ENCODE results near the gene OBSCN.
"Not testable (repeated sequence)": the region's sequence is repeated elsewhere in the genome, so short reads cannot be mapped to it uniquely, and the experiment has no call there.

The OBSCN gene

DNA sequence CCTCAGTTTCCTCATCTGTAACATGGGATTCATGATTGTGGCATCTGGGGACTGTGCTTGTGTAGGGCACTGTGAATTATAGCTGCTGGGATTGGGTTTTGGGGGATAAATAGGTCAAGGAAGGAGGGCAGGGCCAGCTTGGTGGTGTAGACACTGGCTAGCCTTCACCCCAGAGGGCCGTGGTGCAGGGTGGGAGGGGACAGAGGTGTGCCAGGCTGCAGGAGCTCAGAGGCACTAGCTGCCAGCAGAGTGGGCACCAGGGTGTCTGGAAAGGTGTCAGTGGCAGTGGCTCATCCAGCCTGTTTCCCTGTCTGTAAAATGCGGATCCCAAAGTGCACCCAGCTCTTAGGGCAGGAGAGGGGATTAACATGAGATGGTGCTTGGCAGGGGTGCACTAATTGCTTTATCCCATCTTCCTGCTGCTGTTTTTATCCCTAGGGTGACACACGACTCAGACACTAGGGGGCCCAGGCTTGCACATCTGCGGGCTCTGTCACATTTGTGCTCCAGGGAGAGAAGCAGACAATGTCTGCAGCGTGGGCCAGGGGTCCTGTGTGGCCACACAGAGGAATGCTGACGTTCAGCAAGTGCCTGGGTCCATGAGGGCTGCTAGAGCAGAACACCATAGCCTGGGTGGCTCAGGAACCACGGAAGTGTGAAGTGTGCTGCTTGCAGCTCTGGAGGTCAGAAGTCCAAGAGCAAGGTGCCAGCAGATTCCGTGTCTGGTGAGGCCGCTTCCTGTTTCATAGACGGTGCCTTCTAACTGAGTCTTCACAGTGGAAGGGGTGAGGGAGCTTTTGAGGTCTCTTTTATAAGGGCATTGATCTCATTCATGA lies 19.3 kb downstream of the OBSCN start:
- DNase-seq (ENCODE audit: low read depth) = no peak

DNA sequence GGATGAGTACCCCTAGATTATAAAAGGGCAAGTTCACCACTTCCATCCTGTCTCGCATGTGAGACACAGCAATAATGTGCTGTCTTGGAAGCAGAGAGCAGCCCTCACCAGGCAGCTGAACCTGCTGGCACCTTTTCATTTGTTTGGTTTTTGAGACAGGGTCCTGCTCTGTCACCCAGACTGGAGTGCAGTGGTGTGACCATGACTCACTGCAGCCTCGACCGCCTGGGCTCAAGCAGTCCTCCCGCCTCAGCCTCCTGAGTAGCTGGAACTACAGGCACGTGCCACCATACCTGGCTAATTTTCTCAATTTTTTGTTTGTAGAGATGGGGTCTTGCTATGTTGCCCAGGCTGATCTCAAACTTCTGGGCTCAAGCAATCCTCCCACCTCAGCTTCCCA lies 20.3 kb downstream of the OBSCN start:
- DNase-seq (ENCODE audit: low read depth) = not testable (repeated sequence)

DNA sequence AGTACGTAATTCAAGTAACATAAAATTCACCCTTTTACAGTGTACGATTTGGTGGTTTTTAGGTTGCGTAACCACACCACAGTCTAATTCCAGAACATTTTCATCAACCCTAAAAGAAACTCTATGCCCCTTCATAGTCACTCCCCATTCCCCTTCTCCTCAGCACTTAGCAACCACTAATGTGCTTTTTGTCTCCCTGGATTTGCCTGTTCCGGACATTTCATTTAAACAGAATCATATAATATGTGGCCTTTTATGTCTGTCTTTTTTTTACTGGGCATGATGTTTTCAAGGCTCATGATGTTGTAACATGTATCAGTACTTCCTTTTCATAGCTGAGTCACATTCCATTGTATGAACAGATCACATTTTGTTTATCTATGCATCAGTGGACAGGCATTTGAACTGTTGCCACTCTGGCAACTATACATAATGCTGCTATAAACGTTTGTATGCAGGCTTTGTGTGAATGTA lies 20.8 kb downstream of the OBSCN start:
- no peak for DNase-seq (ENCODE audit: low read depth)

GRCh38 chr1:228231189-228231588 lies 23.3 kb downstream of the OBSCN start:
- no peak for DNase-seq (ENCODE audit: low read depth)

DNA sequence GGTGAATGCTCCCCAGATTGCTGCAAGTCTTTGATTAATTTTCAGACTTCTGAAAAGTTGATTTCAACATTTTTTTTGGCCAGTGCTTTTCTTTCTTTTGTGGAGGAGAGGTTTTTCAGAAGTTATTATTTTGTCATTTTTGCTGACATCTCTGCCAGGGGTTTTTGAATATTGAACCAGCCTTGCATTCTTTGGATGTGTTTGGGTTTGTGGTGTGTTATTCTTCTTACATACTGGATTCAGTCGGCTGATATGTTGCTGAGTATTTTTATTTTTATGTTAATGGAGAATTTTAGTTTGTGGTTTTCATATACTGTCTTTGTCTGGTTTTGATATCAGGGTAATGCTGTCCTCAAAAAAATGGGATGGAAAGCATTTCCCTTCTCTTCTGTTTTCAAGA lies 25.3 kb downstream of the OBSCN start:
- DNase-seq (ENCODE audit: low read depth) = no peak

DNA sequence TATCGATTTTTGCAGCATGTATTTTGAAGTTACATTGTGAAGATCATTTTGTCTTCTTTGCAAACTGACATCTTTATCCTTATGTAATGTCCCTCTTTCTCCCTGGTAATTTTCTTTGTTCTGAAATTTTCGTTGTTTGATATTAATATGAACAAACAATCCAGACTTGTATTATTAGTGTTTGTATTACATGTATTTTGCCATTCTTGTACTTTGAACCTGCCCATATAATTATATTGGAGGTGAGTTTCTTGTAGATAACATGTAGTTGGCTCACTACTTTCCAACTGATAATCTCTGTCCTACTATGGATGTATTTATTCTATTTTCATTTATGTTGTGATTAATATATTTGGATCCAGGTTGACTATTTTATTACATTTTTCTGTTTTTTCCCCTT lies 27.1 kb downstream of the OBSCN start:
- DNase-seq (ENCODE audit: low read depth) = no peak

DNA sequence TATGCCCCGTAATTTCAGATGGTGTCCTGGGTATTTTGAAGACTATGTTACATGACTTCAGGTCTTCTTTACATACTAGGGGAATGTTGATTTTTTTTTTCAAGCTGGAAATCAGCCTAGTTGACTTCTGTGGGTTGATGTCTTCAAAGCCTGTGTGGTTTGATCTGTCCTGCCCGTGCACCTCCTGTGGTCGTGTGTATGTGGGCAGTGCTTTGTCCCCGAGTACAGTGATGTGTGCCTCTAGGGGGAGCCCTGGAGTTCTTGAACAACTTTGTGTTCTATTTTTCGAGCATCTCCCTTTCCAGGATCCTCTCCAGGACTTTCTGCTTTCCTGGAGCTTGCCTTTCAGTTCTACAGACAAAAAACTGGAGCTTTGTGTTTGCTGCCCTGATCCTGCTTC lies 28.9 kb downstream of the OBSCN start:
- no peak for DNase-seq (ENCODE audit: low read depth)

- no peak for DNase-seq (ENCODE audit: low read depth)
These were observed 30.2 kb downstream of the OBSCN start for GRCh38 chr1:228238007-228238406.

GRCh38 chr1:228238461-228238860 lies 30.6 kb downstream of the OBSCN start:
- DNase-seq (ENCODE audit: low read depth) = no peak

DNA sequence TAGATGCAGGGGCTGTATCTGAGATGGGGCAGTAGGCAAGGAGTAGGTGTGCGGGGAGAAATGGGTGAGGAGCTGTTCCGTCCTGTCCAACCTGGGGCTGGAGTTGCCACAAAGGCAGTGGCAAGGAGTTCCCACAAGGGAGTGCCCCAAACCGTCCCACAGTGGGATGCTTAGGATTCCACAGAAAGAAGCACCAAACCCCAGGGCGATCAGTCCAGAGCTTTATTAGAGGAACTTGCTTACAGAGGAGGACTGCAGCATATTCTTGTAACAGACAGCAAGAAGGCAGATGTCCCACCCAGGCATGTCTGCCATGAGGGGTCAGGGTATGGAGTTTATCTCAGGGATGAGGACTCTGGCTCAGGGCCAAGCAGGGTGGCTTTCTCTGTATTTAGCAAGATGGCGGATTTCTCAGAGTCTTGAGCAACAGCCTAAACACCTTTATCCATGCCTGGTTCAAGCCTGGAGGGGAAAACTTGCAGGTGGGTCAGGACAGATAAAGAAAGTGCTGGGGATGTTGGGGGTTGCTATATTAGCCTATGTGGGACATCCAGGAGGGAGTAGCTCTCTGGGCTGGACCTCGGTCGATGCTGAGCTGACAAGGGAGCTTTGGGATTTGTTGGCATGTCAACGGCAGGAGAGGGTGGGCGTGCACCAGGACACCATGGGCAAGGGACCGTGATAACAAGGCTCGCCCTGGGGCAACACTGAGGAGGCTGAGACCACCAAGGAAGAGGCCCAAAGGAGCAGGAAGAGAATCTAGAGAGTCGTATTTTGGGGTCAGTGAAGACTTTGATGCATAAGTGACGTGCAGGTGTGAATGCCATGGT lies 32.8 kb downstream of the OBSCN start:
- DNase-seq (ENCODE audit: low read depth) = no peak

GRCh38 chr1:228241259-228241658 lies 33.4 kb downstream of the OBSCN start:
- DNase-seq (ENCODE audit: low read depth) = no peak

DNA sequence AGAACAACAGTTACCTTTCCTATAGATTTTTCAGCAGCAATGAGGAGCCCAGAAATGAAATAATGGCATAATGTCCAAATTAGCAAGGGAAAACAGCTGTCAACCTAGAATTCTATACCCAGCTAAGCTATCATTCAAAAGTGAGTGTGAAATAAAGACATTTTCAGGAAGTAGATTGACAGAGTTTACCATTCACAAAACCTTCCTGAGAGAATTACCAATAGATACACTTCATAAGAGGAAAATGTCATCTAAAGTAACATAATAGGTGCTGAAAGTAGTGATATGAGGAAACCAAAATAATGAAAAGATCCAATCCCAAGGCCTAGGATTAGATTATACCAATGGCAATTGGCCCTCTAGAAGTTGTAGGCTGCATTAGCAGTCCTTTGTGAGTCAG lies 34.6 kb downstream of the OBSCN start:
- DNase-seq (ENCODE audit: low read depth) = no peak

- no peak for DNase-seq (ENCODE audit: low read depth)
These were observed 35.2 kb downstream of the OBSCN start for GRCh38 chr1:228243093-228243492.

DNA sequence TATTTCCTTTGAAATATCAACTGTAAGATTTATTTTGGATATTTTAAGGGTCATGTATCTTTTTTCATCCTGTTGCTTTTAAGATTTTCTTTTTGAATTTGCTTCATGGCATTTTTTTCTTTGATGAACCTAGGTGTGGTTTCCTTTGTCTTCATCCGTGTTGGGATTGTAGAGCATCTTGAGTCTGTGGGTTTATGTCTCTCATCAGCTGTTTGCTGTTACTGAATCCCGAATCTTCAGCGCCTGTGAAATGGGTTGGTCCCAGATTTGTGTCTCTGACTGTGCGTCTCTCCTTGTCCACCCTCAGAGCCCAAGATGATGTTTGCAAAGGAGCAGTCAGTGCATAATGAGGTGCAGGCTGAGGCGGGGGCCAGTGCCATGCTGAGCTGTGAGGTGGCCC lies 36.1 kb downstream of the OBSCN start:
- DNase-seq (ENCODE audit: low read depth) = not testable (repeated sequence)

DNA sequence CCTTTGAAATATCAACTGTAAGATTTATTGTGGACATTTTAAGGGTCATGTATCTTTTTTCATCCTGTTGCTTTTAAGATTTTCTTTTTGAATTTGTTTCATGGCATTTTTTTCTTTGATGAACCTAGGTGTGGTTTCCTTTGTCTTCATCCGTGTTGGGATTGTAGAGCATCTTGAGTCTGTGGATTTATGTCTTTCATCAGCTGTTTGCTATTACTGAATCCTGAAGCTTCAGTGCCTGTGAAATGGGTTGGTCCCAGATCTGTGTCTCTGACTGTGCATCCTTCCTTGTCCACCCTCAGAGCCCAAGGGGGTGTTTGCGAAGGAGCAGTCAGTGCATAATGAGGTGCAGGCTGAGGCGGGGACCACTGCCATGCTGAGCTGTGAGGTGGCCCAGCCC lies 37.3 kb downstream of the OBSCN start:
- DNase-seq (ENCODE audit: low read depth) = no peak

- DNase-seq (ENCODE audit: low read depth) = no peak
These were observed 38.5 kb downstream of the OBSCN start for GRCh38 chr1:228246216-228246900.

DNA sequence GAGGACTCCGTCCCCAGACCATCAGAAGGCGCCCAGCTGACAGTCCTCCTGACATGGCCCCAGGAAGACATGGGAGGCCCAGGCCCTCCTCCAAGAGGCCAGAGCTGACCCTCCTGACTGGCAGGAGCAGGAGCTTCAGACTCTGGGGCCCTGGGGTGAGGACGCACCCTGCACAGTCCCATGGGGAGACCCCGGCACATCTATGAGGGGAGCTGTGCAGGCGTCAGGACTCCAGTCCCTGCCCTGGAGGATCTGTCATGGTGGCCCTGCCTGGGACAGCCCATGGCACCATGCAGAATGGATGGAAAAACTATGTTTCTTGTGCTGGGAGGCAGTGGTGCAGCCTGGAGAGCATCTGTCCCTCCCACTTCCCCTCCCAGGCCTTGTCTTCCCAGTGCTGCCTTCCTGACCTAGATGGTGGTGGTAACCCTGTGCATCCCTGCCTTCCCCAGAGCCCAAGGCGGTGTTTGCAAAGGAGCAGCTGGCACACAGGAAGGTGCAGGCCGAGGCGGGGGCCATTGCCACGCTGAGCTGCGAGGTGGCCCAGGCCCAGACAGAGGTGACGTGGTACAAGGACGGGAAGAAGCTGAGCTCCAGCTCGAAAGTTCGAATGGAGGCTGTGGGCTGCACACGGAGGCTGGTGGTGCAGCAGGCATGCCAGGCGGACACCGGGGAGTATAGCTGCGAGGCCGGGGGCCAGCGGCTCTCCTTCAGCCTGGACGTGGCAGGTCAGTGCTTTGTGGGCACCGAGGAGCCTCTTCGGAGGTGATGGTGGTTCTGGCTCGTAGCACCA lies 41.9 kb downstream of the OBSCN start:
- no peak for DNase-seq (ENCODE audit: low read depth)

GRCh38 chr1:228252476-228252875 lies 44.6 kb downstream of the OBSCN start:
- not testable (repeated sequence) for DNase-seq (ENCODE audit: low read depth)

GRCh38 chr1:228256626-228257375 lies 49.0 kb downstream of the OBSCN start:
- DNase-seq (ENCODE audit: low read depth) = no peak

DNA sequence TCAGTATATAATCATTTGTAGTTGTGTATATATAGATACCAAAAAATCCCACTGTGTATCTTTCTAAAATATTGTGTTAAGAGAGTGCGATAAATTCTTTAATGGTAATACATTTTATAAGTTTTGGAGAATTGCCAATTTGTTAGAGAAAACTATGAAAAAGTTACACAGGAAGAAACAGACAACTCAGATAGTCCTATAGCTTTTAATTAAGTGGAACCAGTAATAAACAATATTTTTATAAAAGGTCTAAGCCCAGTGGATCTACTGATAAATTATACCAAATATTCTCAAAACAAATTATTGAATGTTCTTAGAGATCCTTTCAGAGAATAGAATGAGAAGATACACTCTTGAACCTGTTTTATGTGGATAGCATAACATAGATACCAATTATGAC lies 50.6 kb downstream of the OBSCN start:
- no peak for DNase-seq (ENCODE audit: low read depth)

DNA sequence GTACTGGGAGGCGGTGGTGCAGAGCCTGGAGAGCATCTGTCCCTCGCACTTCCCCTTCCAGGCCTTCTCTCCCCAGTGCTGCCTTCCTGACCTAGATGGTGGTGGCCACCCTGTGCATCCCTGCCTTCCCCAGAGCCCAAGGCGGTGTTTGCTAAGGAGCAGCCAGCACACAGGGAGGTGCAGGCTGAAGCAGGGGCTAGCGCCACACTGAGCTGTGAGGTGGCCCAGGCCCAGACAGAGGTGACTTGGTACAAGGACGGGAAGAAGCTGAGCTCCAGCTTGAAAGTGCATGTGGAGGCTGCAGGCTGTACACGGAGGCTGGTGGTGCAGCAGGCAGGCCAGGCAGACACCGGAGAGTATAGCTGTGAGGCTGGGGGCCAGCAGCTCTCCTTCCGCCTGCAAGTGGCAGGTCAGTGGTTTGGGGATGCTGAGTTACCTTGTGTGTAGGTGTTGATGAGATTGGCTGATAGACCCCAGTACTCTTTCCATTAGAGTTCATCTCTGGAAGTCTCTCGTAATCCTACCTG lies 51.6 kb downstream of the OBSCN start:
- DNase-seq (ENCODE audit: low read depth) = no peak

Data from stimulated activated CD8-positive, alpha-beta memory T cell treated with anti-CD3 and anti-CD28 coated beads, Interleukin-12 subunit alpha, Interleukin-12 subunit beta, amount 100 ng/mL, for 4 hours (primary cell).